Measurements from ENCODE around the gene NFKBIE.
"Not testable (repeated sequence)": the region's sequence is repeated elsewhere in the genome, so short reads cannot be mapped to it uniquely, and the experiment has no call there.

The NFKBIE gene

GRCh38 chr6:44246663-44247337 lies 18.6 kb downstream of the NFKBIE start, which contains the start of gene HSP90AB1:
HSP90AB1 (plus strand) TSS chr6:44247101; CDS start chr6:44248630, 1,529 bp downstream.
- peak; percentile 61 to 96 (median 88) for DNase-seq

- DNase-seq, result peak in 55 of 56 donors; percentile 50 to 94 (median 81)
Observed at GRCh38 chr6:44245912-44246662, 19.3 kb downstream of the NFKBIE start.

DNA sequence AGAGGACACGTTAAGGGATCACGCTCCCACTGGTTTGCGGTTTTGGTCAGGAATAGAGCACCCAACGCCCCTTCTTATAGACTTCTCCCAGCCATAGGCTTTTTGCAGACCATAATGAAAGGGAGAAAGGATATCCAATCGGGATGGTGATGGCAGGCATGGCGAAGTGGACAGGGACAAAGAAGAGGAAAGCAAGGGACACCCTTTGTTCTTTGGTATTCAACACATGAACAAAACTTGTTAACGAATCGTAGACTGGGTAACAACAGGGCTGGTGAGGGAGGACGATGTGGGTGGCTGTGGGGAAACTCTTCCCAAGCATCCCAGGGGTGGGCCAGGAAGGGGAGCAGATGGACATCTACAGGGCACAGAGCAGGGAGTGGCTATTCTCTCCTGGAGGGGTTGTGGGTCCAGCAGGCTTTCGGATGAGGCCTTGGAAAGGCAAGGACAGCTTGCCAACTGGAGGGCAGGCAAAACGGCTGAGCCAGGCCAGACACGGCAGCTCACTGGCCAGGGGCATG lies 19.9 kb downstream of the NFKBIE start:
- DNase-seq, result peak in 2 of 56 donors; percentile 51 to 71

DNA sequence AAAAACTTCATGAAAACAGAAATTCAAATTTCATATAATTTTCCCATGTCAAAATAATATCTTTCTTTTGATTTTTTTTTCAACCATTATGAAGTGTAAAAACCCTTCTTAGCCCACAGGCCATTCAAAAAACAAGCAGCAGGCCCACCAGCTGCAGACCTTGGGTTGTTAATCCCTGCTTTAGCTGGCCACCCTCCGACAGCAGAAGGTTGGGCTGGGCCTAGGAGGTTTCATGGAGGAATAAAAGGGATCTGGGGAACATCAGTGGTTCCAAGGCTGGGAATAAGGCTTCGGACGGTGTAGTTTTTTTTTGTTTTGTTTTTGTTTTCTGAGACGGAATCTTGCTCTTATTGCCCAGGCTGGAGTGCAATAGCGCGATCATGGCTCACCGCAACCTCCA lies 22.0 kb downstream of the NFKBIE start:
- no peak for DNase-seq

GRCh38 chr6:44238687-44239350 lies 26.5 kb downstream of the NFKBIE start:
- DNase-seq, result no peak

DNA sequence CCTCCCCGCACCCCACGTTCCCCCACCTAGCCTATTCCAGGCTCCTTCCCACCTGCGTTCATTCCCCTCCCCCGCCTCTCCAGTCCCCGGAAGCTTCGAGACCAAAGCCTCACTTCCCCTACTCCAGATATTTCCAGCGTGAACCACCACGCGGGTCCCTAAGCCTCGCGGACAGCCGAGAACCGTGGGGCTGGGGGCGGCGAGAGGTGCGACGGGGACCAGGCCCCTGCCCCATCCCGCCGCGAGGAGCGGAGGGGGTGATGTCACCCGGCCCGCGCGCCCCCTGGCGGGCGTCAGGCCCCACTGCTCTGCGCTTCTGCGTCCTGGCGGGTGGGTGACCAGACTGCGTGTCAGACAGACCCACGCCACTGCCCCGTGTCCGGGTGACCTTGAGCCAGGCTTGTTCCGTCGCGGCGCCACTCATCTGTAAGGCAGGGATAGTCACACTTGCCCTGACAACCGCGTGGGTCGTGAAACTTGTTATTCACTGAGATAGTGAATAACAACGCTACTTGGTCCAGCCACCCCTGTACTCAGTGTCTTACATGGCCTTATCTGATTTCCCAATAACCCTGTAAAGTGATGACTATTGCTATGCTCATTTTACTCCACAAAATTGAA lies 27.4 kb downstream of the NFKBIE start:
- peak in 51 of 56 donors; percentile 25 to 90 (median 70) for DNase-seq

DNA sequence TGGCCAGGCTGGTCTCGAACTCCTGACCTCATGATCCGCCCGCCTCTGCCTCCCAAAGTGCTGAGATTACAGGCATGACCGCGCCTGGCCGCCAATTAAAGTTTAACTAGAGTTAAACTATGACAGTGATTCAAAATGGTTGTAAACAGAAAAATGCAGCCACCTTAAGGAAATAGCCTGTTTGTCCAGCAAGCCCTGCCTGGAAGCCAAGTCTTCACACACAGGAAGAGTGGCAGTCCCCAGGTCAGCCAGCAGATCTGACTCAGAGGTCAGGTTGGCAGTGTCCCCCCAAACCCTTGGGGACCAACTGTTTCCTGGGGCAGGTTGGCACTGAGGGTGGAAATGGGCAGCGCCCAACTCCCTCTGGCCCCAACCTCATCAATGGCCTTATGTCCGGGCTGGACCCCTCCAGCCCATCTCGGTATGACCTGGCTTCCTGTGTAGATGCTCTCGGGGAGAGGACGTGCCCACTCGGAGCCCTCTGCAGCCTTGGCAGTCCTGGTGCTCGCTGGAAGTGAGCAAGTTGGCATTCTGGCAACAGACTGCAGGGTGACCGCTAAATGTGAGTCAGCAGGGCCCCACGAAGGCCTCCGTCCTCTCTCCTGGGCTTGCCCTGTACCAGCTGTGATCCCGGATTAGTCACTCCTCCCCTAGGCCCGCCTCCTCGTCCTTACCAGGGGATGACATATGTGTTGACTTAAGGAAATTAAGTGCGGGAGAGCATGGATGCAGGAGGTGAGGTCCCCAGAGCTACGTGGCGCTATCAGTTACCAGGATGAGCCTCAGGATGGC lies 28.1 kb downstream of the NFKBIE start:
- peak in 42 of 56 donors; percentile 30 to 90 (median 62) for DNase-seq

- no peak for DNase-seq
Observed at GRCh38 chr6:44235891-44236516, 29.3 kb downstream of the NFKBIE start.

GRCh38 chr6:44235269-44235668 lies 30.1 kb downstream of the NFKBIE start:
- DNase-seq, result no peak

DNA sequence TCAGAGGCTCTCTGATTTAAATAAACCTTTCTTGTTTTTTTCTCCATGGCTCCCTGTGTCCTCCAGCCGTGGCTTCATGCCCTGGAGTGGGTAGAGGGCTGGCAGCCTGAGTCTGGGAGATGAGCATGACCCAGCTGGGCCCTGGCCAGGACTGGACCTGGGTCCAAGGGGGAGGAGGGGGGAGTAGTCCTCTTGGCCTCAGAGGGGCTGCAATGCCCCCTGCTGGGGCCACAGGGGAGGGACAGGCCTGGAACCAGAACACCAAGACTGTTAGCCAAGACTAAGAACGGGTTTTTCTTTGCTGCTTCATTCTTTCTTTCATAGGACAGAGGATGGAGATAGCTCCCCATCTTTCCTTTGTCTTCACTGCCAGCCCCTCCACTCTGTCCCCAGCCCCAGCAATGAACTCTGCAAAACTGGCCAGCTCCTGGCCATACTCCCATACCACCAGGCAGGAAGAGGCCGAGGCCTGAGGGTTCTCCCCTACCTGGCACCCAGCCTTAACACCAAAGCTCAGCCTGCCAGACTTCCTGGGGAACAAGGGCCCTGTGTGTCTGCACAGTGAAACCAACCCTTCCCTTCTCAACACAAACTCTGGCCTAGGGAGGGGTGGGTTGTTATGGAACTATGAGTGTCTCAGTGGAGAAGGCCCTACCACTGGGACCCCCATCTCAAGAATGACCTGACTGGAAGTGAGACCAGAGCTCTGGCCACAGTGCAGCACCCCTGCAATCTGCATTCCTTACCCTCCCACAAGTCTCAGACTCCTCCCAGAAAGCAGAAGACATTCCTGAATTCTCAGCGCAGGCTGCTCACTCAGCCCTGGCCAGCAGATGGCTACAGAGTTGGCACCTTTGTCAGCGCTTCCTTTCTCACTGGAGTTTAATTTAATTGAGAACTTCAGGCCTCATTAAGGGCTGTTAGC lies 31.0 kb downstream of the NFKBIE start:
- peak in 54 of 56 donors; percentile 28 to 91 (median 76) for DNase-seq

- DNase-seq, result peak in 1 of 56 donors; percentile 18
Observed at GRCh38 chr6:44233567-44234100, 31.7 kb downstream of the NFKBIE start.

DNA sequence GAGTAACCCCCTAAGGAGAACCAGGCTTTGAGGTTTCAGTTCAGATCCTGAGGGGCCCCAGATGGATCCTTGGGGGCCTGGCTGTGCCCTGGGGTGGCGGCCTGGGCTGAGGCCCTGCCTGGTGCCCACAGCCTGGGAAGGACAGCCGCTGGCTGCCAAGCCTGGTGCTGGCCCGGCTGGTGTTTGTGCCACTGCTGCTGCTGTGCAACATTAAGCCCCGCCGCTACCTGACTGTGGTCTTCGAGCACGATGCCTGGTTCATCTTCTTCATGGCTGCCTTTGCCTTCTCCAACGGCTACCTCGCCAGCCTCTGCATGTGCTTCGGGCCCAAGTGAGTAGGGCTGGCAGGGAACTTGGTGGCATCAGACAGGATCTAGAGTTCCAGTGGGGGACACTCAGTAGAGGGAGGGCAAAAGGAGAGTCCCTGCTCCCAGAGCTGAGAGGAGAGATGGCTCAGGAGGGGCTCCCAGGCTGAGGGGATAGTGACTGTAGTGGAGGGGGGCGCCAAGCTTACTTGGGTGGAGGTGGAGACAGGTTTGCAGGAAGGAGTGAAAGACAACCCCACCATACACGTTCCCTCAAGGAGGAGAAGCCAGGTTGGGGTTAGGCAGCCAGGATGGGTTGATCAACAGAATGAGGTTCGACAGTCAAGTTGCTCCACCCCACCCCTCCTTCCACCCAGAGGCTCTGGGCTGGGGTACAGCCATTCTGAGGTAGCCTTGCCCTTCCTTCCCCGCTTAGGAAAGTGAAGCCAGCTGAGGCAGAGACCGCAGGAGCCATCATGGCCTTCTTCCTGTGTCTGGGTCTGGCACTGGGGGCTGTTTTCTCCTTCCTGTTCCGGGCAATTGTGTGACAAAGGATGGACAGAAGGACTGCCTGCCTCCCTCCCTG lies 32.4 kb downstream of the NFKBIE start:
- DNase-seq, result no peak

GRCh38 chr6:44231426-44231825 lies 33.9 kb downstream of the NFKBIE start:
- DNase-seq, result not testable (repeated sequence)

DNA sequence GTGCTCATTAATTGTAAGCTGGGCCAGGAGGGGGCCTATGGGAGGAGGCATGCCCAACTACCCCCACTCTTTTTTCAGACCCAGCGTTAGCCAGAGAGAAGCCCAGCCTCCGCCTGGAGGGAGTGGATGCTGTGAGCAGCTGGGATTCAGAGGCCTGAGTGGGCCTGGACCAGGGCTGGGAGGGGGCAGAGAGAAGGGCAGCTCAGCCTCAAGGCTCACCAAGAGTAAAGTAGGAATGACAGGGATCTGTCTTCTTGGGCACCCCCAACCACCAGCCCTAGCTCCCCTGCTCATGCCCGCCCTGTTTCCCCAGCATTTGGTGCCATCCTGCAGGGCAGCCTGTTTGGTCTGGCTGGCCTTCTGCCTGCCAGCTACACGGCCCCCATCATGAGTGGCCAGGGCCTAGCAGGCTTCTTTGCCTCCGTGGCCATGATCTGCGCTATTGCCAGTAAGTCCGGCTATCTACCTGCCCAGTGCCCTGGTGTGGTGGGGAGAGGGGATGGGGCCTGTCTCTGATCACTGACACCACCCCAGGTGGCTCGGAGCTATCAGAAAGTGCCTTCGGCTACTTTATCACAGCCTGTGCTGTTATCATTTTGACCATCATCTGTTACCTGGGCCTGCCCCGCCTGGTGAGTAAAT lies 35.2 kb downstream of the NFKBIE start:
- DNase-seq, result no peak

- DNase-seq, result no peak
Observed at GRCh38 chr6:44229376-44230033, 35.8 kb downstream of the NFKBIE start.

DNA sequence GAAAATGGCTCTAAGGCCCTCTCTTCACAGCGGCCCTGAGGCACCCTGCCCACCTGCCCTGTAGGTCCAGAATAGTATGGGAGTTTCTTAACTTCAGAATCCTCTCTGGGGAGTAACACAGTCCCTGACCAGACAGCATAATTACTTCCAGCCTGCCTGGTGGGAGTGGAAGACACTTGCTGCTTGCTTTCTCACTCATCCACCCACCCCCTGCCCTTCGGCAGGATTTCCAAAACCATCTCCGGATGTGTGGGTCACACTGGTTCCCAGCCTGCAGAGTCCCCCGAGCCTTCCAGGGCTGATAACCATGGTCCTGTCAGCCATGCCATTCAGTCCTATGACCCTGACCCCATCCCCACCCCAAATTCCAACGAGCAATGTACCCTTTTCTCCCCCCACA lies 36.5 kb downstream of the NFKBIE start:
- DNase-seq, result no peak

Data from amygdala (tissue), 56 donors.